ENCODE measurements around the gene ATP6V1B1. TPM values are rescaled to one million over a fixed set of nuclear protein-coding genes. Genes with fewer than 3 reads are reported as not detected.

ATP6V1B1 gene
- total and polyA plus RNA-seq, 2 of the 13 experiments (the other 11 are each of a cell fraction or from before 2014, with no cell fraction given): 0.58 to 1.6 TPM

- TF ChIP-seq TBP (CRISPR knock-in tag; IDR thresholded peaks at IDR 0.05) (no peak), TARDBP (CRISPR knock-in tag; IDR thresholded peaks at IDR 0.05) (no peak), RFX3 (CRISPR knock-in tag; IDR thresholded peaks at IDR 0.05) (no peak), ZNF331 (CRISPR knock-in tag; IDR thresholded peaks at IDR 0.05) (peak; percentile 62; the same call in 1 of the 2 replicates), ADNP (CRISPR knock-in tag; IDR thresholded peaks at IDR 0.05) (peak; percentile 72; the same call in 1 of the 2 replicates), ZNF34 (CRISPR knock-in tag; IDR thresholded peaks at IDR 0.05; ENCODE audit: borderline replicate concordance) (no peak), ZNF326 (CRISPR knock-in tag; IDR thresholded peaks at IDR 0.05; ENCODE audit: borderline replicate concordance) (no peak), ZNF496 (CRISPR knock-in tag; IDR thresholded peaks at IDR 0.05; ENCODE audit: insufficient replicate concordance) (no peak), ZNF335 (CRISPR knock-in tag; IDR thresholded peaks at IDR 0.05) (peak; percentile 48; the same call in 1 of the 2 replicates), CHCHD3 (CRISPR knock-in tag; IDR thresholded peaks at IDR 0.05) (no peak), XBP1 (CRISPR knock-in tag; IDR thresholded peaks at IDR 0.05) (no peak), ZBTB3 (CRISPR knock-in tag; IDR thresholded peaks at IDR 0.05; ENCODE audit: borderline replicate concordance, low read depth) (no peak; the same call in 1 of the 2 replicates), KDM3A (CRISPR knock-in tag; IDR thresholded peaks at IDR 0.05; ENCODE audit: low read depth) (peak; percentile 53; the same call in 1 of the 2 replicates), BHLHE40 (IDR thresholded peaks at IDR 0.05; ENCODE audit: low read length) (peak; percentile 30; the same call in 1 of the 2 replicates), TBX3 (IDR thresholded peaks at IDR 0.05; ENCODE audit: borderline replicate concordance) (no peak), THAP9 (CRISPR knock-in tag; IDR thresholded peaks at IDR 0.05; ENCODE audit: borderline replicate concordance) (peak; percentile 52; the same call in 1 of the 2 replicates), ZNF879 (CRISPR knock-in tag; IDR thresholded peaks at IDR 0.05) (no peak; the same call in 1 of the 2 replicates), SIX1 (CRISPR knock-in tag; IDR thresholded peaks at IDR 0.05; ENCODE audit: borderline replicate concordance) (no peak), ZNF674 (CRISPR knock-in tag; IDR thresholded peaks at IDR 0.05; ENCODE audit: low read depth) (no peak), ZNF713 (CRISPR knock-in tag; IDR thresholded peaks at IDR 0.05) (no peak)
- TF ChIP-seq, protein P1, sequence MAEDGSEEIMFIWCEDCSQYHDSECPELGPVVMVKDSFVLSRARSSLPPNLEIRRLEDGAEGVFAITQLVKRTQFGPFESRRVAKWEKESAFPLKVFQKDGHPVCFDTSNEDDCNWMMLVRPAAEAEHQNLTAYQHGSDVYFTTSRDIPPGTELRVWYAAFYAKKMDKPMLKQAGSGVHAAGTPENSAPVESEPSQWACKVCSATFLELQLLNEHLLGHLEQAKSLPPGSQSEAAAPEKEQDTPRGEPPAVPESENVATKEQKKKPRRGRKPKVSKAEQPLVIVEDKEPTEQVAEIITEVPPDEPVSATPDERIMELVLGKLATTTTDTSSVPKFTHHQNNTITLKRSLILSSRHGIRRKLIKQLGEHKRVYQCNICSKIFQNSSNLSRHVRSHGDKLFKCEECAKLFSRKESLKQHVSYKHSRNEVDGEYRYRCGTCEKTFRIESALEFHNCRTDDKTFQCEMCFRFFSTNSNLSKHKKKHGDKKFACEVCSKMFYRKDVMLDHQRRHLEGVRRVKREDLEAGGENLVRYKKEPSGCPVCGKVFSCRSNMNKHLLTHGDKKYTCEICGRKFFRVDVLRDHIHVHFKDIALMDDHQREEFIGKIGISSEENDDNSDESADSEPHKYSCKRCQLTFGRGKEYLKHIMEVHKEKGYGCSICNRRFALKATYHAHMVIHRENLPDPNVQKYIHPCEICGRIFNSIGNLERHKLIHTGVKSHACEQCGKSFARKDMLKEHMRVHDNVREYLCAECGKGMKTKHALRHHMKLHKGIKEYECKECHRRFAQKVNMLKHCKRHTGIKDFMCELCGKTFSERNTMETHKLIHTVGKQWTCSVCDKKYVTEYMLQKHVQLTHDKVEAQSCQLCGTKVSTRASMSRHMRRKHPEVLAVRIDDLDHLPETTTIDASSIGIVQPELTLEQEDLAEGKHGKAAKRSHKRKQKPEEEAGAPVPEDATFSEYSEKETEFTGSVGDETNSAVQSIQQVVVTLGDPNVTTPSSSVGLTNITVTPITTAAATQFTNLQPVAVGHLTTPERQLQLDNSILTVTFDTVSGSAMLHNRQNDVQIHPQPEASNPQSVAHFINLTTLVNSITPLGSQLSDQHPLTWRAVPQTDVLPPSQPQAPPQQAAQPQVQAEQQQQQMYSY (CRISPR knock-in tag; IDR thresholded peaks at IDR 0.05): no peak
- TF ChIP-seq, protein P2, sequence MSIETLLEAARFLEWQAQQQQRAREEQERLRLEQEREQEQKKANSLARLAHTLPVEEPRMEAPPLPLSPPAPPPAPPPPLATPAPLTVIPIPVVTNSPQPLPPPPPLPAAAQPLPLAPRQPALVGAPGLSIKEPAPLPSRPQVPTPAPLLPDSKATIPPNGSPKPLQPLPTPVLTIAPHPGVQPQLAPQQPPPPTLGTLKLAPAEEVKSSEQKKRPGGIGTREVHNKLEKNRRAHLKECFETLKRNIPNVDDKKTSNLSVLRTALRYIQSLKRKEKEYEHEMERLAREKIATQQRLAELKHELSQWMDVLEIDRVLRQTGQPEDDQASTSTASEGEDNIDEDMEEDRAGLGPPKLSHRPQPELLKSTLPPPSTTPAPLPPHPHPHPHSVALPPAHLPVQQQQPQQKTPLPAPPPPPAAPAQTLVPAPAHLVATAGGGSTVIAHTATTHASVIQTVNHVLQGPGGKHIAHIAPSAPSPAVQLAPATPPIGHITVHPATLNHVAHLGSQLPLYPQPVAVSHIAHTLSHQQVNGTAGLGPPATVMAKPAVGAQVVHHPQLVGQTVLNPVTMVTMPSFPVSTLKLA (IDR thresholded peaks at IDR 0.05): no peak
These were observed 65.3 kb downstream of the ATP6V1B1 start (continued) for GRCh38 chr2:71000780-71001591.

Data from HepG2 (cell line).